Amygdala (tissue), 56 donors: Measurements from ENCODE around the gene VWA7.

Experiments
- DNase-seq, 56 donors: peaks; one replicate each; lab custom pipeline; 2025; lab: John Stamatoyannopoulos, UW

The VWA7 gene

DNA sequence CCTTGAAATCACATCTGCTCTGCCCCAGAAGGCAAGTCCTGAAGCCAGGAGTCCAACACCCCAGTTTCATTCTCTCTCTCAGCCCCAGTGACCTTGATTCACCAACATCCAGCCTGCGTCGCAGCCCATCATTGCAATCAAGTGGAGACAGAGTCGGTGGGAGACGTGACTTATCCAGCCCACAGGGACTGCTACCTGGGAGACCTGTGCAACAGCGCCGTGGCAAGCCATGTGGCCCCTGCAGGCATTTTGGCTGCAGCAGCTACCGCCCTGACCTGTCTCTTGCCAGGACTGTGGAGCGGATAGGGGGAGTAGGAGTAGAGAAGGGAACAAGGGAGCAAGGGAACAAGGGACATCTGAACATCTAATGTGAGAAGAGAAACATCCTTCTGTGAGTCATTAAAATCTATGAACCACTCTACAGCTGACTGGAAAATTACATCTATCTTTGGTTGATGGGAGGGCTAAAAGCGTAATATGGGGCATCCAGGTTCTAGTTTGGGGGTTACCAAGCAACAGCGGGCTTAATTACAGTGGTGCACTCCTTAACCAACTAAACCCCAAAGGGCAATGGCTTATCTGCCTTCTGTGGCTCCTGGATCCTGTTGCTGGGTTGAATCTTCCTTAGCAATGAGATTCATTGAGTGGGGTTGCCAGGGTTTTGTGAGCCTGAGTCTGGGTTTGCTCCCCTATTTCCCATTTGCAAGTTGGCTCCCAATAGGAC is 59.5 kb downstream of the VWA7 start:
- DNase-seq = no peak
